ENCODE measurements around the gene PUSL1. TPM values are rescaled to one million over a fixed set of nuclear protein-coding genes. Genes with fewer than 3 reads are reported as not detected.
A peak's percentile ranks its signal among the peaks of the same experiment; 100 is the strongest.

PUSL1 gene
- total and polyA plus RNA-seq, 2 experiments from 2014 or later: 41.5 to 55.8 TPM

- H4K20me1 ChIP-seq (replicated peaks; ENCODE audit: insufficient read depth): peaks cover 25% of the 10 kb centered on the region
- Mint-ChIP-seq H3K9me3 (no peaks in the 10 kb centered on the region; the same call in 2 of the 3 replicates), H3K4me3 (no peak overlapping the region), H3K36me3 (ENCODE audit: low read depth) (peaks cover 55% of the 10 kb centered on the region), H3K27me3 (ENCODE audit: insufficient read depth, low read depth, poor library complexity) (peaks cover 24% of the 10 kb centered on the region), H3K27ac (no peak overlapping the region), H3K4me1 (peaks cover 18% of the 10 kb centered on the region)
- no peak overlapping the region for H2AFZ ChIP-seq
- H3K79me2 ChIP-seq (replicated peaks; ENCODE audit: insufficient read depth): peaks cover 31% of the 10 kb centered on the region
- no peaks in the 10 kb centered on the region for H3K27me3 ChIP-seq (ENCODE audit: insufficient read depth)
- peaks cover 7% of the 10 kb centered on the region; the same call in 1 of the 2 replicates for H3K4me1 ChIP-seq (ENCODE audit: insufficient read depth)
- no peaks in the 10 kb centered on the region for H3K9me2 ChIP-seq (ENCODE audit: insufficient read depth)
- H3K36me3 ChIP-seq (ENCODE audit: insufficient read depth): peaks cover 8% of the 10 kb centered on the region; the same call in 1 of the 2 replicates
- TF ChIP-seq STAT1 (IDR thresholded peaks at IDR 0.05; ENCODE audit: unreplicated experiment) (no peak), ZNF331 (CRISPR knock-in tag; IDR thresholded peaks at IDR 0.05; ENCODE audit: low read depth) (no peak), EZH2phosphoT487 (IDR thresholded peaks at IDR 0.05; ENCODE audit: unreplicated experiment) (no peak), CREB1 (CRISPR knock-in tag; IDR thresholded peaks at IDR 0.05; ENCODE audit: low read depth) (no peak), REST (IDR thresholded peaks at IDR 0.05; ENCODE audit: unreplicated experiment) (no peak), EZH2 (IDR thresholded peaks at IDR 0.05; ENCODE audit: low read depth, unreplicated experiment) (no peak), JUNB (IDR thresholded peaks at IDR 0.05; ENCODE audit: unreplicated experiment) (no peak)
- TF ChIP-seq, protein P1, sequence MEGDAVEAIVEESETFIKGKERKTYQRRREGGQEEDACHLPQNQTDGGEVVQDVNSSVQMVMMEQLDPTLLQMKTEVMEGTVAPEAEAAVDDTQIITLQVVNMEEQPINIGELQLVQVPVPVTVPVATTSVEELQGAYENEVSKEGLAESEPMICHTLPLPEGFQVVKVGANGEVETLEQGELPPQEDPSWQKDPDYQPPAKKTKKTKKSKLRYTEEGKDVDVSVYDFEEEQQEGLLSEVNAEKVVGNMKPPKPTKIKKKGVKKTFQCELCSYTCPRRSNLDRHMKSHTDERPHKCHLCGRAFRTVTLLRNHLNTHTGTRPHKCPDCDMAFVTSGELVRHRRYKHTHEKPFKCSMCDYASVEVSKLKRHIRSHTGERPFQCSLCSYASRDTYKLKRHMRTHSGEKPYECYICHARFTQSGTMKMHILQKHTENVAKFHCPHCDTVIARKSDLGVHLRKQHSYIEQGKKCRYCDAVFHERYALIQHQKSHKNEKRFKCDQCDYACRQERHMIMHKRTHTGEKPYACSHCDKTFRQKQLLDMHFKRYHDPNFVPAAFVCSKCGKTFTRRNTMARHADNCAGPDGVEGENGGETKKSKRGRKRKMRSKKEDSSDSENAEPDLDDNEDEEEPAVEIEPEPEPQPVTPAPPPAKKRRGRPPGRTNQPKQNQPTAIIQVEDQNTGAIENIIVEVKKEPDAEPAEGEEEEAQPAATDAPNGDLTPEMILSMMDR (conservative IDR thresholded peaks at IDR 0.05; ENCODE audit: low read depth in 2 of 2): no peak
- no peak overlapping the region for H3K27ac ChIP-seq (ENCODE audit: low read depth)
- ATAC-seq (no peak), DNase-seq (ENCODE audit: low spot score) (no peak)
- H3F3A ChIP-seq (replicated peaks; ENCODE audit: low read depth): peaks cover 22% of the 10 kb centered on the region
- H3K4me3 ChIP-seq: no peak overlapping the region
- no peak overlapping the region for H3K4me2 ChIP-seq
Observed at GRCh38 chr1:1314237-1314586, 5.8 kb downstream of the PUSL1 start.

DNA sequence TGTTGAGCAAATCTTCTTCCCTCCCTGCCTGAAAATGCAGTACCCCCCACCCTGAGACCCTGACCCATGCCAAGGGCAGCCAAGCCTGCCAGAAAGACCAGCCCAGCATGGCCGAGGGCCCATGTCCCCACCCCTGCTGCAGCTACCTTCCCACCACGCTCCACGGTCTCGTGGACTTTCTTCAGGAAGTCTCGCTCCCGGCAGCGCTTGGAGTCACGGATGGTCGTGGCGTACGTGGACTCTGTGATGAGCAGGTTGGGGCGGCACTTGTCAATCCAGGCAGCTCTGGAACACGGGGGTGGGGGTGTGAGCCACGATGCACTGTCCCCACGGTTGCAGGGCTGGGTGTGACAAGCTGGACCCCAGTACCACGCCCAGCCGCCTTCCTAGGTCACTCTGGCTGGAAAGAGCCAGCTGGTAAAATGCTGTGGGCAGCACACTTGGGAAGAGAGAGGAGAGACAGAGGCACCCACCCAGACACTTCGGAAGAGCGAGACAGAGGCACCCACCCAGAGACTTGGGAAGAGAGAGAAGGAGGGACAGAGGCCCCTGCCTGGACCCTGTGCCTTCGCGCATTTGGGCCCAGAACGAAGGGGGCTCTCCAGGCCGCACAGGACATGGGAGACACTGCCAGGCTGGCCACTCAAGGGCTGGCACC is 6.4 kb downstream of the PUSL1 start:
- H3K9me3 Mint-ChIP-seq: no peaks in the 10 kb centered on the region; the same call in 2 of the 3 replicates
- peaks cover 7% of the 10 kb centered on the region; the same call in 1 of the 2 replicates for H3K4me1 ChIP-seq (ENCODE audit: insufficient read depth)
- DNase-seq (ENCODE audit: low spot score) (no peak), ATAC-seq (no peak)
- H3K27ac Mint-ChIP-seq: peak overlapping the region; percentile 91
- no peak overlapping the region for H3K4me3 ChIP-seq
- peaks cover 26% of the 10 kb centered on the region for H3K27me3 Mint-ChIP-seq (ENCODE audit: insufficient read depth, low read depth, poor library complexity)
- no peaks in the 10 kb centered on the region for H3K9me2 ChIP-seq (ENCODE audit: insufficient read depth)
- H3K27ac ChIP-seq (ENCODE audit: low read depth): 0 out of 2 replicates have a peak overlapping the region, but pooled peaks have one; percentile 69
- peaks cover 36% of the 10 kb centered on the region for H3K79me2 ChIP-seq (replicated peaks; ENCODE audit: insufficient read depth)
- H3K36me3 ChIP-seq (ENCODE audit: insufficient read depth): peaks cover 8% of the 10 kb centered on the region; the same call in 1 of the 2 replicates
- H3K27me3 ChIP-seq (ENCODE audit: insufficient read depth): no peaks in the 10 kb centered on the region
- H3K4me3 Mint-ChIP-seq: peak overlapping the region; percentile 63
- no peak overlapping the region for H3K4me2 ChIP-seq
- H3K4me1 Mint-ChIP-seq: peaks cover 18% of the 10 kb centered on the region
- H3F3A ChIP-seq (replicated peaks; ENCODE audit: low read depth): peaks cover 18% of the 10 kb centered on the region; the same call in 1 of the 2 replicates
- peaks cover 25% of the 10 kb centered on the region for H4K20me1 ChIP-seq (replicated peaks; ENCODE audit: insufficient read depth)
- no peak overlapping the region for H2AFZ ChIP-seq
- peaks cover 60% of the 10 kb centered on the region for H3K36me3 Mint-ChIP-seq (ENCODE audit: low read depth)
- TF ChIP-seq ZNF462 (CRISPR knock-in tag; IDR thresholded peaks at IDR 0.05) (no peak), EZH2 (IDR thresholded peaks at IDR 0.05; ENCODE audit: low read depth, unreplicated experiment) (no peak), JUNB (IDR thresholded peaks at IDR 0.05; ENCODE audit: unreplicated experiment) (no peak)

Data from GM23338 (cell line).